Osteoblast (primary cell): ENCODE results near the gene LRP6. TPM values are rescaled to one million over a fixed set of nuclear protein-coding genes. Genes with fewer than 3 reads are reported as not detected.
A peak's percentile ranks its signal among the peaks of the same experiment; 100 is the strongest.

Source experiments
- DNase-seq: peaks from one replicate; pipeline ENCODE4 v3.0.0; 2011; ENCODE audit warnings: low spot score, mixed read lengths; ENCODE audit not compliant: insufficient read length; ENCODE audit errors: missing footprints
- H2AFZ ChIP-seq: 2 replicates; pipeline ENCODE4 v1.6.0; 2011; ENCODE audit warnings: mild to moderate bottlenecking, low read length
- H3K27ac ChIP-seq: 2 replicates; pipeline ENCODE4 v1.5.1; 2011; ENCODE audit warnings: mild to moderate bottlenecking, low read depth, low read length, moderate library complexity
- H3K27me3 ChIP-seq: 2 replicates; pipeline ENCODE4 v1.6.0; 2012; ENCODE audit warnings: mild to moderate bottlenecking, control low read depth, inconsistent platforms, low read length, moderate library complexity; ENCODE audit not compliant: insufficient read depth
- H3K36me3 ChIP-seq: 2 replicates; pipeline ENCODE4 v1.5.1; 2011; ENCODE audit warnings: mild to moderate bottlenecking, low read length, control low read depth, moderate library complexity; ENCODE audit not compliant: insufficient read depth
- H3K4me1 ChIP-seq: 2 replicates; pipeline ENCODE4 v1.5.1; 2011; ENCODE audit warnings: mild to moderate bottlenecking, low read length, control low read depth, moderate library complexity; ENCODE audit not compliant: insufficient read depth
- H3K4me2 ChIP-seq: 2 replicates; pipeline ENCODE4 v1.6.0; 2011; ENCODE audit warnings: mild to moderate bottlenecking, low read length; ENCODE audit not compliant: insufficient read depth
- H3K4me3 ChIP-seq: fragments of 200-600 bp; sonication (generic); 3 replicates; pipeline ENCODE4 v1.5.1; 2012; ENCODE audit warnings: mild to moderate bottlenecking, low read length, inconsistent platforms; ENCODE audit not compliant: insufficient read depth
- H3K79me2 ChIP-seq: 2 replicates; pipeline ENCODE4 v1.6.0; 2012; ENCODE audit warnings: mild to moderate bottlenecking, low read length, control low read depth, inconsistent platforms; ENCODE audit not compliant: insufficient read depth
- H3K9me3 ChIP-seq: 2 replicates; pipeline ENCODE4 v1.5.1; 2011; ENCODE audit warnings: low read depth, low read length, control low read depth
- H4K20me1 ChIP-seq: 2 replicates; pipeline ENCODE4 v1.6.0; 2012; ENCODE audit warnings: mild to moderate bottlenecking, low read length, control low read depth; ENCODE audit not compliant: insufficient read depth
- CTCF ChIP-seq: IDR thresholded peaks from 2 replicates; pipeline ENCODE4 v1.5.1; 2011; ENCODE audit warnings: mild to moderate bottlenecking, low read depth, low read length, moderate library complexity; ENCODE audit errors: extremely low read depth
- total RNA-seq: library from RNA; depleted of rRNA; stranded (reverse); fragments of >200 nt; gene quantifications from 2 replicates; pipeline ENCODE4 v1.2.3, GENCODE V29; 2012

Gene LRP6
- total RNA-seq, 1 donor: 46.7 TPM

GRCh38 chr12:12171991-12172511 lies 94.8 kb downstream of the LRP6 start:
- TF ChIP-seq CTCF: no peak
- Histone ChIP-seq H3K4me2 (no peak overlapping the region), H3K27ac (no peak overlapping the region)

DNA sequence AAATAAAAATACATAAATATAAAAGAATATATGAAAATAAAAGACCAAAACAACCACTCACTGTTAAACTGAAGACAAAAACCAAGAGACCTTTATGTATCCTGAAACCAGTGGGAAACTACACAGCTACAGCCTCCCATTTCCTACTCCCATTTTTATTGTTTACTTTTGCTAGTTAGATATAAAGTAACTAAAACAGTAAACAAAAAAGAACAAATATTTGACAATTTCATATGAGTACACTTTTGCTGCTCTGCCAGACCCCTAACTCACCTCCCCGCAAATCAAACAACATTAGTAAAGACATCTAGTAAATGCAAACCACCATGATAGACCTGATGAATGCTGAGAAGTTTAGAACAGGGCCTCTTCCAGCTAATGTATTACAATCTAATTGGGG lies 99.0 kb downstream of the LRP6 start:
- no peaks in the 10 kb centered on the region for H3K9me3 ChIP-seq
- peaks cover 11% of the 10 kb centered on the region for H4K20me1 ChIP-seq
- no peak overlapping the region for H3K4me2 ChIP-seq
- no peak for DNase-seq
- no peaks in the 10 kb centered on the region for H3K27me3 ChIP-seq
- TF ChIP-seq CTCF: no peak
- peaks cover 11% of the 10 kb centered on the region for H3K36me3 ChIP-seq
- peaks cover 3% of the 10 kb centered on the region for H3K79me2 ChIP-seq
- H2AFZ ChIP-seq: no peak overlapping the region
- no peak overlapping the region for H3K4me3 ChIP-seq
- H3K4me1 ChIP-seq: peaks cover 8% of the 10 kb centered on the region
- no peak overlapping the region for H3K27ac ChIP-seq

More at GRCh38 chr12:12171991-12172511, 94.8 kb downstream of the LRP6 start:
- Histone ChIP-seq H3K9me3 (no peaks in the 10 kb centered on the region), H3K4me1 (peaks cover 8% of the 10 kb centered on the region), H3K36me3 (no peaks in the 10 kb centered on the region), H3K4me3 (no peak overlapping the region), H3K79me2 (peaks cover under 1% of the 10 kb centered on the region), H3K27me3 (no peaks in the 10 kb centered on the region), H2AFZ (no peak overlapping the region), H4K20me1 (peaks cover 11% of the 10 kb centered on the region)
- no peak for DNase-seq

DNA sequence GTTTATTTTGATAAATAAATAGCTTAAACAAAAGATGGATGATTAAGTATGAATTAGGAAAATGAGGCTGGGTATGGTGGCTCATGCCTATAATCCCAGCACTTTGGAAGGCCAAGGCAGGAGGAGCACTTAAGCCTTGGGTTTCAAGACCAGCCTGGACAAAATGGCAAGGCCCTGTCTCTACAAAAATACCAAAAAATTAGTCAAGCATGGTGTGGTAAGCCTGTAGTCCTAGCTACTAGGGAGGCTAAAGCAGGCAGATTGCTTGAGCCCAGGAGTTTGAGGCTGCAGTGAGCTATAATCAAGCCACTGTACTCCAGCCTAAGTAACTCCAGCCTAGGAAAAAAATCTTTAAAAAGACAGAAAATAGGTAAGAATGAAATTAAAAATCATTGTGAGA lies 100.1 kb downstream of the LRP6 start:
- TF ChIP-seq CTCF: no peak
- Histone ChIP-seq H3K9me3 (no peaks in the 10 kb centered on the region), H3K4me1 (peaks cover under 1% of the 10 kb centered on the region), H3K27ac (no peak overlapping the region), H4K20me1 (peaks cover 6% of the 10 kb centered on the region), H3K36me3 (peaks cover 11% of the 10 kb centered on the region), H3K27me3 (no peaks in the 10 kb centered on the region), H3K4me2 (no peak overlapping the region), H3K79me2 (peaks cover 3% of the 10 kb centered on the region), H2AFZ (no peak overlapping the region), H3K4me3 (no peak overlapping the region)
- DNase-seq: no peak

GRCh38 chr12:12159988-12160387 lies 106.9 kb downstream of the LRP6 start:
- no peak for TF ChIP-seq CTCF
- peak; percentile 76 for DNase-seq
- peak overlapping the region; percentile 6 for H3K4me2 ChIP-seq

More at GRCh38 chr12:12159988-12160387, 106.9 kb downstream of the LRP6 start:
- no peak overlapping the region for H3K27ac ChIP-seq
- no peak overlapping the region for H2AFZ ChIP-seq
- H3K27me3 ChIP-seq: no peaks in the 10 kb centered on the region
- H3K4me1 ChIP-seq: peaks cover 14% of the 10 kb centered on the region
- H3K4me3 ChIP-seq: no peak overlapping the region
- H4K20me1 ChIP-seq: peaks cover 5% of the 10 kb centered on the region
- H3K79me2 ChIP-seq: no peaks in the 10 kb centered on the region
- peaks cover 17% of the 10 kb centered on the region for H3K36me3 ChIP-seq
- no peaks in the 10 kb centered on the region for H3K9me3 ChIP-seq
